Lung (tissue), 12 donors: Measurements from ENCODE around the gene CNPY4. TPM values are rescaled to one million over a fixed set of nuclear protein-coding genes. Genes with fewer than 3 reads are reported as not detected.
A peak's percentile ranks its signal among the peaks of the same experiment; 100 is the strongest.

Source experiments
- ATAC-seq: fragments of 200-7000 bp; cut with Tn5 transposase; one replicate; pipeline ENCODE4 v1.9.1; 2020; ENCODE audit warnings: moderate number of reproducible peaks; ENCODE audit not compliant: insufficient read depth, low FRiP score
- DNase-seq, 3 donors: peaks; one replicate each; pipeline ENCODE4 v3.0.0-alpha.2; 2013 to 2017
- H3K27ac ChIP-seq, 2 donors: one replicate each; pipeline ENCODE4 v1.5.1; 2013; ENCODE audit warnings: mild to moderate bottlenecking in 2 of 2, moderate library complexity in 2 of 2, control low read depth in 1 of 2, inconsistent platforms in 1 of 2, low read depth in 1 of 2, low read length in 1 of 2
- H3K27me3 ChIP-seq, 3 donors: one replicate each; pipeline ENCODE4 v1.5.1; 2013; ENCODE audit warnings: low read length in 2 of 3; ENCODE audit not compliant: control insufficient read depth in 3 of 3, insufficient read depth in 3 of 3
- H3K36me3 ChIP-seq, 4 donors: one replicate each; pipeline ENCODE4 v1.5.1; 2013; ENCODE audit warnings: low read length in 4 of 4, mild to moderate bottlenecking in 1 of 4, moderate library complexity in 1 of 4; ENCODE audit not compliant: control insufficient read depth in 4 of 4, insufficient read depth in 4 of 4
- H3K4me1 ChIP-seq, 5 donors: one replicate each; pipeline ENCODE4 v1.5.1; 2013; ENCODE audit warnings: low read length in 5 of 5, mild to moderate bottlenecking in 2 of 5, moderate library complexity in 1 of 5; ENCODE audit not compliant: control insufficient read depth in 5 of 5, insufficient read depth in 5 of 5
- H3K4me3 ChIP-seq: one replicate; pipeline ENCODE4 v1.5.1; 2013; ENCODE audit warnings: mild to moderate bottlenecking, control low read depth, moderate library complexity
- H3K9ac ChIP-seq, 2 donors: one replicate each; pipeline ENCODE4 v1.5.1; 2013; ENCODE audit warnings: low read length in 2 of 2, control low read depth in 1 of 2; ENCODE audit not compliant: insufficient read depth in 1 of 2
- H3K9me3 ChIP-seq, 4 donors: one replicate each; pipeline ENCODE4 v1.5.1; 2013; ENCODE audit warnings: low read length in 3 of 4, mild to moderate bottlenecking in 1 of 4, moderate library complexity in 1 of 4; ENCODE audit not compliant: control insufficient read depth in 4 of 4, insufficient read depth in 3 of 4
- WGBS, 2 donors: extraction: QIAGEN DNeasy Blood & Tissue Kit; methylation state at CpG; one replicate each; pipeline ENCODE4 v1.1.7; 2013; 5-methylcytosine and 5-hydroxymethylcytosine counted together
- polyA plus RNA-seq, 2 donors: library from polyadenylated mRNA; stranded (reverse); fragments of 200-250 nt; gene quantifications; one replicate each; pipeline ENCODE4 v1.2.1, GENCODE V29; 2013
- total RNA-seq, 2 donors: library from RNA; depleted of rRNA in 1 of 2; stranded (reverse); fragments of >200 nt in 1 of 2; gene quantifications; one replicate each; pipeline ENCODE4 v1.2.1, GENCODE V29; 2014 to 2021
- TF ChIP-seq, protein P1 (sequence below): IDR thresholded peaks from 2 replicates; pipeline ENCODE4 v1.5.1; 2012; ENCODE audit warnings: mild to moderate bottlenecking; ENCODE audit errors: control extremely low read depth, extremely low read depth
- donor health status: control.
- donor health status: control.
- donor health status: Bipolar disorder and iron deficiency.
- donor health status: healthy.
- donor health status: DM: yes; HTN: yes; CAD: no.

CNPY4 gene
- total and polyA plus RNA-seq, 4 donors: 9.8 to 18.6 (median 11.2) TPM

DNA sequence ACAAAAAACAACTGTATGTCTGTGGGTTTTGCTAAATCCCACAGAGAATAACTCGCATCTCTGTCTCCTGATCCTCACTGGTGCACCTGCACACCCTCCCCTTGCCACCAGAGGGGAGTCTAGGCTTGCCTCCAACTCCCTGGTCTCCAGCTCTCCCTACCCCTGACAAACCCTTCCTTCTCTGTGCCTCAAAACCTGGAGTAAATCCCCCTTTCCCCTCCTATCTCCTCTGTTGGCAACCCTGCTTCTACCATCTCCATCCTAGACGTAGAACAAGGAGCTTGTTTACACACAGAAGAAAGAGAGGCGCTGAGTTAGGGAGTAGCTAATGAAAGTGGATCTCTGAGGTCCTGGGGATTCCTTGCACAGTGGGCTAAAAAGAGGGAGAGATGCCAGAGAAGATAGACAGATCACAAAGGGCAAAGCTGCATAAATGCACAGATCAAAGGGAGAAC lies 13.3 kb downstream of the CNPY4 start:
- peaks cover 0 to 9% (median 5%) of the 10 kb centered on the region in 5 donors for H3K4me1 ChIP-seq
- no peak overlapping the region for H3K27ac ChIP-seq
- H3K9ac ChIP-seq: peak overlapping the region in 1 of 2 donors; percentile 11
- H3K27me3 ChIP-seq: no peaks in the 10 kb centered on the region
- peak; percentile 70 for ATAC-seq
- no peaks in the 10 kb centered on the region for H3K9me3 ChIP-seq
- TF ChIP-seq, protein P1, sequence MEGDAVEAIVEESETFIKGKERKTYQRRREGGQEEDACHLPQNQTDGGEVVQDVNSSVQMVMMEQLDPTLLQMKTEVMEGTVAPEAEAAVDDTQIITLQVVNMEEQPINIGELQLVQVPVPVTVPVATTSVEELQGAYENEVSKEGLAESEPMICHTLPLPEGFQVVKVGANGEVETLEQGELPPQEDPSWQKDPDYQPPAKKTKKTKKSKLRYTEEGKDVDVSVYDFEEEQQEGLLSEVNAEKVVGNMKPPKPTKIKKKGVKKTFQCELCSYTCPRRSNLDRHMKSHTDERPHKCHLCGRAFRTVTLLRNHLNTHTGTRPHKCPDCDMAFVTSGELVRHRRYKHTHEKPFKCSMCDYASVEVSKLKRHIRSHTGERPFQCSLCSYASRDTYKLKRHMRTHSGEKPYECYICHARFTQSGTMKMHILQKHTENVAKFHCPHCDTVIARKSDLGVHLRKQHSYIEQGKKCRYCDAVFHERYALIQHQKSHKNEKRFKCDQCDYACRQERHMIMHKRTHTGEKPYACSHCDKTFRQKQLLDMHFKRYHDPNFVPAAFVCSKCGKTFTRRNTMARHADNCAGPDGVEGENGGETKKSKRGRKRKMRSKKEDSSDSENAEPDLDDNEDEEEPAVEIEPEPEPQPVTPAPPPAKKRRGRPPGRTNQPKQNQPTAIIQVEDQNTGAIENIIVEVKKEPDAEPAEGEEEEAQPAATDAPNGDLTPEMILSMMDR: peak; percentile 85
- DNase-seq: peak; percentile 63 to 72 (median 65)
- 22 to 27% methylated on average over 3 of the region's 3 CpGs for WGBS, 2 donors
- H3K4me3 ChIP-seq: no peak overlapping the region
- H3K36me3 ChIP-seq: no peaks in the 10 kb centered on the region

DNA sequence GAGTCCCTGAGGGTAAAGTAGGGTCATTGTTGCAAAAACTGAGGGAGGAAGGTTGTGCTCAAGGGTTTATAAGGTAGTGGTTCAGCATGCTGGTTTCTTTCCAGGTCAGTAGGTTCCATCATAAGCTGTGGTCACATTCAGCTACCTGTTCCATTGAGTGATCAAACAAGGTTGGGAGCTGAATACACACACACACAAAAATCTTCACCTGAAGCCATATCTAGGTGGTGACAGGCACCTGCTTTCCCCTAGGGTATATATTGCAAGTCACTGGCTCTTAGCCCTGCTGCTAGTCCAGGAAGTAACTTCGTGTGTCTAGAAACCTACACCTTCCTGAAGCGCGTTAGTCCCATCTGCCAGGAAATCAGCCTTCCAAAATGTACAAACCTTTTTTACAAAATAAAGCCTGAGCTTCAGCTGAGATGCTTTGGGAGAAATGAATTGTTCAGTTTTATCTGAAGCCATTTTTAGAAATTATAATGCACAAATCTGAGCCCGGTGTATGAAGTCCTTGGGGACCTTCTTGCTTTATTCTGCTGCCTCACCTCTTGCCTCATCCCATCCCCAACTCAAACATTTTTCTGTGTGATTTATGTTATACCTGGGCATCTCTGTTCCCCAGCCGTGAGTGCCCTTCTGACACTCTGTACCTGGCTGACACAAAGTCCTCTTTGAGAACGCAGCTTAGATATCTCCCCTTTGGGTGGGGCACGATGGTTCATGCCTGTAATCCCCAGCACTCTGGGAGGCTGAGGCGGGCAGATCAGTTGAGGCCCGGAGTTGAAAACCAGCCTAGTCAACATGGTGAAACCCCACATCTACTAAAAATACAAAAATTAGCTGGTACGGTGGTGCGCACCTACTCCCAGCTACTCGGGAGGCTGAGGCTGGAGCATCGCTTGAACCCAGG lies 18.7 kb downstream of the CNPY4 start:
- TF ChIP-seq, protein P1: no peak
- Histone ChIP-seq H3K27ac (no peak overlapping the region), H3K27me3 (no peaks in the 10 kb centered on the region), H3K9ac (no peak overlapping the region), H3K4me1 (no peaks in the 10 kb centered on the region), H3K4me3 (no peak overlapping the region), H3K36me3 (no peaks in the 10 kb centered on the region), H3K9me3 (no peaks in the 10 kb centered on the region)
- WGBS, 2 donors: 73 to 76% methylated on average over 13 of the region's 13 CpGs
- ATAC-seq (no peak), DNase-seq (no peak)

DNA sequence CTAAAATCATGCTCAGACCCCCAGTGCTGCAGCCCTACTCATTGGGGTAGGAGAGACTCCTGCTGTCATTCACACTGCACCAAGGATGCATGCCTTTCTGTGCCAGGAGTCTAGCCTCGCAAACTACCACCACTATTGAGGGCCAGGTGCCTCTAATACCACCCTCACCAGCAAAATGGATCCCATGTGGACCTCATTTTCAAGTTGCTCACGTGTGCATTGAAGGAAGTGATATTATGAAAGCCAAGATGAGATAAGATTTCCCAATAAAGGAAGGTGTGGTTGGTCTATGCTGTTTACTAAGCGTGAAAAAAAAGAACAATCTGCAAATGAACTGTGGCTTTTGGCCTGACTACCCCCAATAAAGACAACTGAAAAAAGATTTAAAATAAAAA lies 22.1 kb downstream of the CNPY4 start:
- H3K9ac ChIP-seq: no peak overlapping the region
- WGBS, 2 donors: 38 to 59% methylated on average over 3 of the region's 3 CpGs
- no peaks in the 10 kb centered on the region for H3K9me3 ChIP-seq
- no peaks in the 10 kb centered on the region for H3K4me1 ChIP-seq
- no peak overlapping the region for H3K27ac ChIP-seq
- no peak for ATAC-seq
- H3K27me3 ChIP-seq: no peaks in the 10 kb centered on the region
- H3K36me3 ChIP-seq: no peaks in the 10 kb centered on the region
- no peak overlapping the region for H3K4me3 ChIP-seq
- TF ChIP-seq, protein P1: no peak
- DNase-seq: no peak
